GM21737 (cell line): Measurements from ENCODE around the gene HMCN1.

Experiments used
- ATAC-seq: cut with Tn5 transposase; IDR thresholded peaks from one replicate; pipeline ENCODE4 v1.9.1; 2021; ENCODE audit warnings: mild to moderate bottlenecking, moderate library complexity; ENCODE audit not compliant: unreplicated experiment

The HMCN1 gene

DNA sequence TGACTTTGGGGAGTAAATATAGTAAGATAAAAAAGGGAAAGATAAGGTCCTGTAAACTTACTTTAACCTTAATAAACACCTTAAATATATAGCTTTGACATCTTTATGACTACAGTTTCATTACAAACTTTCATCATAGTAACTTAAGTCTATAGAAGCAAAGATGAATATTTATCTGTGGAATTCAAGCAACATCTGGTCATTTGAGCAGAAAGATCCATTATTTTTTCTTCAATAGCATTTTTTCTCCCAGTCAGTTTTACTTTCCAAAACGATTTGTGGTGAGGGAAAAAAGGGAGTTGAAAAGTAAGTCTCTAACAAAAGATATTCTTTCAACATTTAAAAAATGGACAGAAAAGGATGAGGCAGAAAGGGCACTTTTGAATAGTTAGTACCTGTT, 69.0 kb downstream of the HMCN1 start:
- no peak for ATAC-seq

GRCh38 chr1:185804206-185804605, 70.0 kb downstream of the HMCN1 start:
- no peak for ATAC-seq

DNA sequence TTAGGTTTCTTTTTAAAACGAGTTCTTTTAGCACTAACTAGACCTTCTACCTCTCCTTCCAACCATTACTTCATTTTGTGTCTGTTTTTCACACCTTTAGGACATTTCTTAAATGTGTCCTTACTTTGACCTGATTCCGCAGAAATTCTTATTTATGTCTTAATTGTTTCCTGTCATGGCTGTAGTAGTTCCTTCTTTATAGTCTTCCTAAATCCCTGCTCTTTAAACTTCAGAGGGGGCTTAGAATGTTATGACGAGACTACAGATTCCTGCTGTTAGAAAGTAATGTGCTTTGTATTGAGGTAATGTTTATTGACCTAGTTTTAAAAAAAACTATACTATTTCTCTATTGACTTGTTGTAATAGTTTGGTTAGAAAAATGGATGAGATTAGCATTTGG, 70.4 kb downstream of the HMCN1 start:
- ATAC-seq: no peak

DNA sequence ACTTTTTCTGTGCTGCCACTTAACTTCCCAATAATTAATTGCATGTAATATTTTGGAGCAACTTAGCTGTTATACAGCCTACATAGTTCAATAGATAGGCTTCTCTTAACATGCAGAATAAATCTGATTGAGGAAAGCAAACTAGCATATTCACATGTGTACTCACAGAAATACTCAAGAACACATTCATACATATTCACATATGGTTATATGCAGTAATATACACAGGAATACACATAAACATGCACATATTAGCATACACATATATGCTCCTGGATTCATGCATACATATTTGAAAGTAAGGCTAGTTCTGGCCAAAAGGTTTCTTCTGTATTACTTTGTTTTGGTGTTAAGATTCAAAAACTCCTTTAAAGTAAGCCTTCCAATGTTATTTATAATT, 73.1 kb downstream of the HMCN1 start:
- no peak for ATAC-seq

- no peak for ATAC-seq
Observed at GRCh38 chr1:185808631-185809030, 74.4 kb downstream of the HMCN1 start.

- ATAC-seq: no peak
Observed at GRCh38 chr1:185811073-185811709, 77.0 kb downstream of the HMCN1 start.

DNA sequence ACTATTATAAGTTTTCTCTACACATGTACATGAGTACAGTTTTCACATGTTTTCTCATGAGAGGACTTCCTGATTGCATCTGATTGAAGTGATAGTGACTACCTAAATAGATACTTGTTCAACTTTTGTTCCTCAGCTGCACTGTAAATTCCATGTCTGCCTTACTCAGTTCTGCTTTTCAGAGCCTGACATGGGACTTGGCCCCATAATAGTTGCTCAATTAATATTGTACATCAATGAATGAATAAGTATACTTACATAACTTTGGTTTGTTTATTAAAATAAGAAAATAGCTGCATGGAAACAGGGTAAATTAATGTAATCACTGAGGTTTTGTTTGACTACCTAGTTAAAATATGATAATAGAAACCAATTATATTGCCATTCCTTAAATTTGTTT, 78.7 kb downstream of the HMCN1 start:
- ATAC-seq: no peak

DNA sequence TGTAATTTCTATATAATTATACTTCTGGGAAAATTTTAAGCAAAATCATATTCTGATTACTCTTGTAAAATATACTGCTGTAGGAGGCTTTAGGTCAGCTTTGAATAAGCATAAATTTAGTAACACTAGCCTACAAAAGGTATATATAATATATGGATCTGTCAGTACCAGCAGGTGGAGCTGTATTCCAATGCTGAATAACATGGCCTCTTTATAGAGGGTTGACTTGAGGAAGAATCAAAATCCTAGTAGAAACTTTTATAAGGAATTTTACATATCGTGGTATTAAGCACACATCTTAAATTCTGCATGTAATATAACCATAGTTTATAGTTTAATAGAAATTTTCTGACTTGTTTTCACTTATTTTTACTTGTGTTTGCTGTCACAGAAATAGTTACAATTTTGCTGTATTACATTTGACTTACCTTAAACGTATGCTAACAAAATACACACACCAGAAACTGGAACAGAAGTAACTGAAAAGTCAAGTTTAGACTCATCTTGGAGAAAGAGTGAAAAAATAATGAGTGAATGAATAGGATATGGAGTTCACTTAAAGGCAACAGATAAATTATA, 79.3 kb downstream of the HMCN1 start:
- ATAC-seq: no peak

DNA sequence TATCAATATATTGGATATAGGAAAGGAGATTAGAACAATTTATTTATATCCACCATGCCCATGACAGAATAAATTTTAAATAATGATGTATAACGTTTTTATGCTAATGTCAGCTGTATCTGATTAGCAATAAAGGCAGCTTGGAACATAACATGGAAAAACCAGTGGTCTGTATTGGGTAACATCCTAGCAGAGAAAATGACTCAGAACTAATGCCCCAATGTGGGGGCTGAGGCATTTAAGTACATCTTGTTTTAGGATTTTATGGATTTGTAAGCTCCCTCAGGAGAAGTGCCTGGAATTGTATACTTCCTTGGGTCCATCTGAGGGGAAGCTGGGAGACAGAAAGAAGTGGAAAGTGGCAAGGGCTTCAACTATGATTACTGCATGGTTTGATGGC, 82.3 kb downstream of the HMCN1 start:
- ATAC-seq: no peak

DNA sequence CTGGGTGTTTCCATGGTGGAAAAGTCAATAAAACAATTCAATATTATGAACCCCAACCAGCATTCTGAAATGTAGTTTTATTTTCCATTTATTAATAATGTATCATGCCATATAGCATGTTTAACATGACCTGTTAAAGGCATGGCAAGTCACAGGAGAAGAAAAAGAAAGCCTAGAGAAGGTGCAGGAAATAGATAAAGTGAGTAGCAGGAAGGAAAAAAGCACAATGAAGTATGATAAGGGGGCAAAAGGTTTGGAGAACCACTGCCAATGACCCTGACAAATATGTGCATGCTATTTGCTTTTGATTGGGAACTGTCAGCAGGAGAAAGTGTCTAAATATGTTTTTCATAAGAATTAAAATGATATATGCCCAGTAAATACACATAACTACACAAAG, 85.6 kb downstream of the HMCN1 start:
- ATAC-seq: no peak

DNA sequence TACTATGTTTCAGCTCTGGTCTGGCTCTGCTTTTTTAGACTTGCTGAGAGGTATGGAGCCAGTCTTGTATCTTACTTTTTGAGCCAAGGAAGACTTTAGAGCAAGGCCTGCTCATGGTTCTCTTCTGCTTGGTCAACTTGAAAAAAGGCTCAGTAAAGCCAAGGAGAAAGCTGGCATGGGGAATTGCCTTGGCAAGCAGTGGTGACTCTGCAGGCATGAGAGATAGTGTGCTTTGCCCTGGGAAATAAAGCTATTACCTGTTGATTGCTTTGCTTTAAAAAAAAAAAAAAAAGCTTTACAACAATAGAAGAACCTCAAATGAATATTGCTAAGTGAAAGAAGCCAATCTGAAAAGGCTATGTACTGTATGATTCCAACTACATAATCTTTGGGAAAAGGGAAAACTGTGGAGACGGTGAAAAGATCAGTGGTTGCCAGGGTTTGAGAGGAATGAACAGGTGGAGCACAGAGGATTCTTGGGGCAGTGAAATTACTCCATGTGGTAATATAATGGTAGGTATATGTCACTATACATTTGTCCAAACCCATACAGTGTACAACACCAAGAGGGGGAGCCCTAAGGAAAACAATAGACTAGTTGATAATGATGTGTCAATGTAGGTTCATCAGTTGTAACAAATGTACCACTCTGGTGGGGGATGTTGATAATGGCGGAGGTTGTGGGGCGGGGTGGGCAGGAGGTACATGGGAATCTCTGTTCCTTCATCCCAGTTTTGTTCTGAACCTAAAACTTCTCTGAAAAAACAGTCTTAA, 87.6 kb downstream of the HMCN1 start:
- no peak for ATAC-seq

- ATAC-seq: no peak
Observed at GRCh38 chr1:185823467-185823866, 89.3 kb downstream of the HMCN1 start.

DNA sequence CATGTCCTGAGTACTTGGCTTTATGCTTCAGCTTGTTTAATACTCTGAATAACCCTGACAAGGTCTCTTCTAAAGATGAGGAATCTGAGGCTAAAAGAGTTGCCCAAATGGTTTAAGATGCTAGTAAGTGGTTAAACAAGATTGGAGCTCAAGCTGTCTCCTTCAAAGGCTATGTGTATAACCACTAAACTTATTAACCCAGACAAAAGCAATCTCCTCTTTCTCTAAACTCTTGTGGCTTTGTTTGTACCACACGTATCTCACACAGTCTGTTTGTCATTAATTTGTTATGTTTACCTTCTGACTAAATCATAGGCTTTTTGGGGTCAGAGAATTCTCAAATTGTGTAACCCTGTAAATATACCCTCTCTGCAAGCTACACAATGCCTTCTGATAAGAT, 89.9 kb downstream of the HMCN1 start:
- ATAC-seq: no peak

- ATAC-seq: no peak
Observed at GRCh38 chr1:185825556-185825955, 91.4 kb downstream of the HMCN1 start.

DNA sequence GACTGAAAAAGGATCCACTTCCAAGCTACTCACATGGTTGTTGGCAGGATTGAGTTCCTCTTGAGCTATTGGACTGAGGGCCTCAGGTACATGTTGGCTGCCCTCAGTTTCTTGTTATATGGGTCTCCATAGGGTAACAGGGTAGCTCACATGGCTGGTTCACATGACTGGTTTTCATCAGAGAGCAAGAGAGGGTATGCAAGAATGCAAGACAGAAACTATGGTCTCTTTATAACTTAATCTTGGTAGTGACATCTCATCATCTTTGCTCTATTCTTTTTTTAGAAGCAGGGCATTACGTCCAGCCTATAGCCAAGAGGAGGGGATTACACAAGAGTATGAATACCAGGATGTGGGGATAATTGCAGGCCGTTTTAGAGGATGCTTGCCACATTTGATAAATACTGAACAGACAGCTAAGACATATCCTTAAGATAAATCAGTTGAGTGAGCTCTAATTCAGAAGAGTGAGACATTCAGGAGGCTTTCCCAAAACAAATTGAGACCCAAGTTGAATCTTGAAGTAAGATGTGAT, 100.2 kb downstream of the HMCN1 start:
- no peak for ATAC-seq

DNA sequence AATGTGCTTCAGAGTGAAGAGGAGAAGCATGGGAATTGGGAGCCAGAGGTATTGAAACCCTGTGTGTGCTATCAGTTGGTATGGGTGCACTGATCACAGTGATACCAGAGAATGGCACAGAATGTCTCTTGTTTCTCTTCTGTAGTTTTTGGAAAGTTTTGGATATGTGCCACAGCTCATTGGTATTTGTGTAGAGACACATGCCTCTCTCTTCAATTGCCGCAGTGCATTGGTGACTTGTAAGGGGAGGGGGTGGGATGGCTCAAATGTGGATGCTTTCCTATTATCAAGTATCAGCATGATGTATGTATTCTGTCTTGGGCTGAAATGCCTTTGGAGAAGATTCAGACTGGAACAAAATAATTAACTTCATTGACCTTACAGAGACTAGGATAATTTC, 101.0 kb downstream of the HMCN1 start:
- no peak for ATAC-seq

DNA sequence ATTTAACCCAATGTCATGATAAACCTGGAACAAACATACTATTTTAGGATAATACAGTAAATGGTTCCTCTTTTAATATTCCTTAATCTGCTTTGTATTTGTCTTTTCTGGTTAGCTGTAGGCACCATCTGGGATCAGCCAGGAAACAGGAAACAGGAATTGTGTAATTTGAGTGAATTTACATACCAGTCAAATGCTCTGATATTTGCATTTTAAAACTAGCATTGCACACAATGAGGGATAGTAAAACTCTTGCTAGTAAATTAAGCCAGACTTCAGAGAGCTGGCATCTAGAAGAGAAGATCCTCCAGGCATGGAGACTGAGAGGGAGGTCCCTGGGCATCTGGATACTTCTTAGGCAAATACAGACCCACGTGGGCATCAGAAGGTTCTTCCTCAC, 103.5 kb downstream of the HMCN1 start:
- ATAC-seq: no peak

GRCh38 chr1:185838111-185838510, 103.9 kb downstream of the HMCN1 start:
- ATAC-seq: no peak

DNA sequence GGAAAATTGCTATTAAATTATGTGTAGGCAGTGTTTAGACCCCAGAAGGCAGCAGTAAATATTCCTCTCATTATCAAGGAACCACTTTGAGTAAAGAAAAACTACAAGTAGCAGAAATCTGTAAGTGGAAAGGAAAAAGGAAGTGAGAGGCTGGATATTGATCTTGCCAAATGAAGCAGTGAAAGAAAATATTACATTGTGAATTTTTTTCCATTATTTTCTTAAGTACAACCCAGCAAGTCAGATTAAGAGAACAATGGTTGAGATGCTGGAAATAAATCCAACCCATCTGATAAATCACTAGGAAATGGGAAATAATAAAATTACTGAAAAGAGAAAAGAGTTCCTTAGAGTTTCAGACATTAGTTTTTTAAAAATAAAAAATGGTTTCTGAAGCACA, 106.7 kb downstream of the HMCN1 start:
- ATAC-seq: no peak

DNA sequence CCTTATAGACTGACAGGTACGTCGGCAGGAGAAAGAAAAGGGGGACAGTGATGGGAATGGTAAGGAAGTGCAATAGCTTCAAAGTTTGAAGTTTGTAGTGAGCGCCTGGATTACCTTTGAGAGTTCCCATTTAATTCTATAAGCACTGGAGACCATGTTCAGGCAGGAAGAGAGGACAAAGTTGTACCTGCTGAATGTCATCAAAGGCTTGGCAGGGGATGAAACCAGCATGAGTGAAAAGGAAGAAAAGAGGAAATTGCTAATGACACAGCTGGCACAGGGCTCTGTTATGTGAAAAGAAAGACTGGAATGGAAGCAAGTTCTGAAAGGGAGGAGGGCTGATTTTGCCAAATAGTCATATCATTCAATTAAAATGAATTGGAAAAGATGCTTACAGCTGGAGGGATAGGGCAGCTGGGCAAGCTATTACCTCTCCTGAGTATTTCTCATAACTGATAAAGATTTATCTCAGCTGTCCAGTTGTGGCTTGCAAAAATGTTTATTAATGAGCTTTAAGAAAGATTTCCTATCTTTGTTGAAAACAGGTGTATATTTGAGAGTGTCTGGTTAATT, 109.2 kb downstream of the HMCN1 start:
- no peak for ATAC-seq

DNA sequence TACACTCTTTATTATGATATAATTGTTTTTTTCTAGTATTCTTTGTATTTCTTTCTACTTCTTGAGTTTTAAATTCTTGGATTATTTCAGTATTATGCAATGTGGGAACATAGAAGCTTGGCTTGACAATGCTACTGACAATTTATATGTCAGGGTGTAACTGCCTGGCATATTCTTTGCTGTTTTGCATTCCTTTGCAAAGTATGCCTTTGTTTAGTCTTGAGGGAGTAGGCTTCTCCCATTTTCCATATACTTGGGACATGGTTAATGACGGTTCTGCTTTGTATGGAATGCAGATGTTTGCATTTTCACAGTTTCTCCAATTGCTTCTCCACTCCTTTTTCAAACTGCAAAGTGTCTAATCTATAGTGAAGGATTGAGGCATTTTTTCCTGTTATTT, 109.8 kb downstream of the HMCN1 start:
- no peak for ATAC-seq
